Activated CD4-positive, alpha-beta T cell treated with anti-CD3 and anti-CD28 coated beads for 4 hours (primary cell): ENCODE measurements around the gene KIFC3.
"Not testable (repeated sequence)": the region's sequence is repeated elsewhere in the genome, so short reads cannot be mapped to it uniquely, and the experiment has no call there.

Experiments
- DNase-seq, 2 donors: peaks; one replicate each; pipeline ENCODE4 v3.0.0-alpha.2; 2020

The KIFC3 gene

GRCh38 chr16:57825298-57826044, 23.2 kb upstream of the KIFC3 start:
- no peak for DNase-seq

GRCh38 chr16:57824888-57825287, 22.6 kb upstream of the KIFC3 start:
- DNase-seq: no peak

GRCh38 chr16:57823836-57824235, 21.5 kb upstream of the KIFC3 start:
- no peak for DNase-seq

- DNase-seq: no peak
Observed at GRCh38 chr16:57822856-57823255, 20.6 kb upstream of the KIFC3 start.

DNA sequence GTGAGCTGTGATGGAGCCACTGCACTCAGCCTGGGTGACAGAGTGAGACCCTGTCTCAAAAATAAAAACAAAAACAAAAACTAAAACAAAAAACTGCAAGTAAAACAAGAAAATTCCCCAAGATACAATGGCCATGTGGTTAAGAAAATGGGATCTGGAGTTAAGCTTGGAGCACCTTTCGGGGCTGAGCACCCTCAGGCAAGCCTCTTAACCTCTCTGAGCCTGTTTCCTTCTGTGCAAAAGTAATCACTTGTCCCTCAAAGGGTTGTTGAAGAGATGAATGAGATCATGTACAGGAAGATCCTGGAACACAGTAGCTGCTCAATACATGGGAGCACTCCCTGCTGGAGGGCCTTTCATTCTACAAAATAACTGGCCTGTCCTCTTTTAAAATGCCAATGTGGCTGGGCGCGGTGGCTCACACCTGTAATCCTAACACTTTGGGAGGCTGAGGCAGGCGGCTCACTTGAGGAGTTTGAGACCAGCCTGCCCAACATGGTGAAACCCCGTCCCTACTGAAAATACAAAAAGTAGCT, 19.8 kb upstream of the KIFC3 start:
- no peak for DNase-seq

GRCh38 chr16:57821149-57821971, 19.1 kb upstream of the KIFC3 start:
- no peak for DNase-seq

DNA sequence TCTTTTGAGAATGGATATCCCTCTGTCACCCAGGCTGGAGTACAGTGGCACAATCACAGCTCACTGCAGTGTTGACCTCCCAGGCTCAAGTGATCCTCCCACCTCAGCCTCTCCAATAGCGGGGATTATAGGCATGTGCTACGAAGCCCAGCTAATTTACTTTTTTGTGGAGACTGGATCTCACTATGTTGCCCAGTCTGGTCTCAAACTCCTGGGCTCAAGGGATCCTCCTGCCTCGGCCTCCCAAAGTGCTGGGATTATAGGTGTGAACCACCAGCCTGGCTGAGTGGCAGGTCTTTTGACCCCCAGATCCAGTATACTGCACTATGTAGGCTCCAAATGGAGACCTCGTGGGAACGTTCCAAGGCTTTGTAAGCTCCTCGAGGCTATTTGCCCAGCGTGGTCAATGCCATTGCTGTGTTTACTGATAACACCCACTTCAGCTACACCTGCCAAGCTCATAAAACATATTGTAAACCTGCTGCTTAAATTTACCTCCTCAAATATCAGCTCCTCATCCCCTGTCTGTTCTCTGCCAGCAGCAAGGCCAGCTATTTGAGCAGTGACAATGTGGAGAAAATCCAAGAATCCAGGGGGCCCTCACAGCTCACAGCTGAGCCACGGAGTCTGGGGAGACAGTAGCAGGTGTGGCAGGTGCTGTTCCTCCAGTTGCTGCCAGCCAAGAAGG, 16.2 kb upstream of the KIFC3 start:
- no peak for DNase-seq

DNA sequence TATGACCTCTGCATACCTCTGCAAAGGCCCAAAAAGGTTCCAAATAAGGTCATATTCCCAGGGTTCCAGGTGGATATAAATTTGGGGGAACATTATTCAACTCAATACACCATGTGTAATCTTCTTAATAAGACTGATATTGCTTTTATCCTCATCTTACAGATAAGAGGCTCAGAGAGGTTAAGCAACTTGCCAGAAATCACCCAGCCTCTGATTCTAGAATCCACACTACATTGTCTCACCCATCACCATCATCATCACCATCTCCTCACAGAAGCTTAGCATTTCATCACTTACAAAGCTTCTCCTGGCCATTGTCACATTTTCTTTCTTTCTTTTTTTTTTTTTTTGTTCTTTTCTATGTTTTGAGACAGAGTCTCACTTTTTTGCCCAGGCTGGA, 15.4 kb upstream of the KIFC3 start:
- DNase-seq: no peak

DNA sequence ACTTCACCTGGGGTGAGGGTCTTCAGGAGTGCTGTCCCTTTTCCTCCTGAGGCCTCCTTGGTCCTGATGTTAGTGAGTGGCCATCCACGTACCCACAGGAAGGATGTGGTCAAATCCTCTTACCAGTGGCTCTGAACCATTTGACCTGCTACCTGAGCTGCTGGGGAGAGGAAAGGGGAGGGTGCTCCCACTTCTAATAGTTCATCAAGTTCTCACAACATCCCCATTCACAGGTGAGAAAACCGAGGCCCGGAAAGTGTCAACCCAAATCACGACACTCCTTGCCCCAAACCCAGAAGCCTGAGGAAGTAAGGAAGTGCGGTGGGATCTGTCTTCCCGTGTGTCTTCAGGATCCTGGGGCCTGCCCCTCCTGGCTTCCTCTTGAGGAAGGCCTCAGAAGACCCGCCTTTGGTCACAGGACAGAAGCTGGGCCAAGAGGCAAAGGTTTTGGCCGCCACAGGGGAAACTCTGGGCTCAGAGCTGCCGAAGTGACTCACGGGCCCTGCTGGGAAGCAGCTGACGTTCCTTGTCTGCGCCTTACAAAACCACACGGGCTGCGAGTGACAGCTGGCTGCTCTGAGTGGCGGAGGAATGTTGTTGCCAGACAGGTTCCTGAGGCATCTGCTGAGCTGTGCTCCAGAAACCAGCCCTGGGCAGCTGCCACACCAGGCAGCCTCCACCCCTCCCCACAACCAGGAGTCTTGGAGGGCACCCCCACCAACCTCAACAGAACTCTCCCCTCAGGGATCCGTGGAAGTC, 13.9 kb upstream of the KIFC3 start:
- DNase-seq: peak; percentile 43 to 48

GRCh38 chr16:57814896-57815295, 12.6 kb upstream of the KIFC3 start:
- DNase-seq: no peak

- no peak for DNase-seq
Observed at GRCh38 chr16:57813466-57813865, 11.2 kb upstream of the KIFC3 start.

GRCh38 chr16:57811340-57811739, 9.0 kb upstream of the KIFC3 start:
- DNase-seq: not testable (repeated sequence)

DNA sequence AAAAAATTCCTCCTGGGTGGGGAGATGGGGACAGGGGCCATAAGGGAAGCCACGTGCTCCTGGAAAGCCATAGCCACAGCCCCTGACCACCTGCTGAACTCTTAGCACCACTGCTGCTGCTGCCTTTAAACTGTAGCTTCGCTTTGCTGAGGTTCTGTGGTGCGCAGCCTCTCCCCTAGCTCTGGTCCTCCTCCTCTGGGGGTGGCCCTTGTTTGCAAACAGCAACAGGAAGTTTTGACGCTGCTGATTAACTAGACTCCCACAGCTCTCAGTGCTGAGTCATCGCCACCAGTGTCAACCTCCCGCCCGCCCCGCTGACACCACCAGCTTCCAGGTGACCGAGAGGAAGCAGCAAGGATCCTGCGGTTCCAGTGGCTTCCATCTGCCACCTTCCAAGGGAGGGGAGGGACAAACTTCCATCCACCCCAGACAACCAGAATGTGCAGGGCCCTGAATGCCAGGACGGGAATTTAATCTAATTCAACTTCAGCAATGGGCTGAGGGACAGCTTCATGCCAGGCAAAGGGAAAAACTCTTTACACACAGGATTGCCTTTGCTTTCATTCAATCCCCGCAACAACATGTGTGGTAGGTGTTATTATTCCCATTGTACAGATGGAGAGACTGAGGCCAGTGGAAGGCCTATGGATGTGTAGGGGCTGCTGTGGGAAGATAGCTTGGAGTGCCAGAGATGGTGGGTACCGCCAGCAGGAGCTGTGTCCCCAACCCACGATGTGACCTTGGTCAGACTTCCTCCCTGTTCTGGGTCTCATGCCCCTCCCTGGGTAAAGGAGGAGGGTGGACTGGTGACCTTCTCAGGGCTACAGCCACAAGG, 8.1 kb upstream of the KIFC3 start:
- peak; percentile 76 to 83 for DNase-seq

GRCh38 chr16:57809276-57810196, 7.2 kb upstream of the KIFC3 start:
- DNase-seq: no peak

DNA sequence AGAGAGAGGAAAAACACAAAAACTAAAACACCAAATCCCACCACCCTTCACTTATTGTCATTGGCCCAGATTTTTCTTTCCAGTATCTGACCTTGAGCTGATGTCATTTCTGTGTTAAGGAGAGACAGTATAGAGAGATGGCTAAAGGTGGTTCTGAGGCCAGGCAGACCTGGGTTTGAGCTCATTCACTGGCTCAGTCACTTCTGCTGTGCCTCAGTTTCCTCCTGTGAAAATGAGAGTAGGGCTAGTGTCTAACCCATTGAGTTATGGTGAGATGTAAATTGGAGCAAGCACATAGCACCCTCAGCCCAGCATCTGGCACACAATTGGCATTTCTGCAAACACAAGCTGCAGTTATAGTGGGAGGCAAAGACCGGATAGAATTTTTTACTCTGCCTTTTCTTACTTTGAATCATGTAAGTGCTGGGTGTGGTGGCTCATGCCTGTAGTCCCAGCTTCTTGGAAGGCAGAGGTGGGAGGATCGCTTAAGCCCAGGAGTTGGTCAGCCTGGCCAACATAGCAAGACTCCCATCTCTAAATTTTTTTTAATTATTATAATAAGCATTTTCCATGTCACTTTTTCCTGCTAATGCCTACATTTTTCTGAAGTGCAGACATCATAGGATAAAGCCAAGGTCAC, 6.4 kb upstream of the KIFC3 start:
- DNase-seq: no peak

DNA sequence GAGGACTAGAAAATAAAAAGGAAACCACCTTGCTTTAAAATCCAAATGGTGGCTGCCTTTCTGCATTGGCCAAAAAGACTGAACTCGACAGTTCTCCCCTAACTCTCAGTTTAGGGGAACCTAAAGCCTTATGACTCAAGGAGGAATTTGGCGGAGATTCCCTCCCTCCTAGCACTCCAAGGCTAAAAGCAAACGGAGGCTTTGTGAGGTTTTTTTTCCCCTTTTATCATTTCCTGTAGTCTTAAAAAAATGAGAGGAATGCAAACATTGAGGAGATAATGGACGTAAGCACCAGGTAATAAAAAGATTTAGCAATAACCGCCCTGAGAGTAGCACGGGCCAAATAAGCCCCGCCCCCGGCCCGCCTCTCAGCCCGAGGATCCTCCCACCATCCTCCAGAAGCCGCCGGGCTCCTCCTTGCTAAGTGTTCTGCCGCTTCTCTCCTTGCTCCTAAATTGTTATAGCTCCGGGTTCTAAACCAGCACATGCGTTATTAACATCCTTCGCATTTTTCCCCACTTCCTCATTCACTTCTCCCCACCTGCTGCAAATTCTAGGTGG, 5.8 kb upstream of the KIFC3 start:
- DNase-seq: peak; percentile 50 to 61

GRCh38 chr16:57807252-57807967, 5.1 kb upstream of the KIFC3 start:
- no peak for DNase-seq

- no peak for DNase-seq
Observed at GRCh38 chr16:57805176-57805575, 2.9 kb upstream of the KIFC3 start.
